GM21528 (cell line): ENCODE data around the gene HDC.

Experiments
- ATAC-seq: cut with Tn5 transposase; IDR thresholded peaks from one replicate; pipeline ENCODE4 v1.9.1; 2021; ENCODE audit warnings: mild to moderate bottlenecking, moderate library complexity; ENCODE audit not compliant: unreplicated experiment, low FRiP score

HDC gene

GRCh38 chr15:50265620-50266019 is at the start of gene HDC:
Gene HDC, minus strand, starts transcription at chr15:50265726. Its CDS starts 103 bp downstream, at chr15:50265623.
- ATAC-seq, result no peak

GRCh38 chr15:50312636-50313035 is 47.1 kb upstream of the HDC start:
- no peak for ATAC-seq

GRCh38 chr15:50307799-50308198 is 42.3 kb upstream of the HDC start:
- no peak for ATAC-seq

GRCh38 chr15:50304836-50305235 is 39.3 kb upstream of the HDC start:
- no peak for ATAC-seq

GRCh38 chr15:50302581-50302980 is 37.1 kb upstream of the HDC start:
- no peak for ATAC-seq

- no peak for ATAC-seq
Measured at GRCh38 chr15:50298340-50298739, 32.8 kb upstream of the HDC start.

GRCh38 chr15:50295966-50296365 is 30.4 kb upstream of the HDC start:
- ATAC-seq, result no peak

- ATAC-seq, result no peak
Measured at GRCh38 chr15:50289749-50290148, 24.2 kb upstream of the HDC start.

GRCh38 chr15:50287324-50288116 is 22.0 kb upstream of the HDC start:
- no peak for ATAC-seq

GRCh38 chr15:50281427-50281826 is 15.9 kb upstream of the HDC start:
- ATAC-seq, result no peak

GRCh38 chr15:50280271-50280670 is 14.7 kb upstream of the HDC start:
- no peak for ATAC-seq

- ATAC-seq, result no peak
Measured at GRCh38 chr15:50278496-50278895, 13.0 kb upstream of the HDC start.

- ATAC-seq, result no peak
Measured at GRCh38 chr15:50277370-50277769, 11.8 kb upstream of the HDC start.

- ATAC-seq, result no peak
Measured at GRCh38 chr15:50275908-50276307, 10.4 kb upstream of the HDC start.

GRCh38 chr15:50275091-50275490 is 9.6 kb upstream of the HDC start:
- no peak for ATAC-seq

- no peak for ATAC-seq
Measured at GRCh38 chr15:50267577-50267976, 2.1 kb upstream of the HDC start.

GRCh38 chr15:50262533-50262932 is 3.0 kb downstream of the HDC start:
- ATAC-seq, result no peak

- ATAC-seq, result no peak
Measured at GRCh38 chr15:50261981-50262380, 3.5 kb downstream of the HDC start.

GRCh38 chr15:50260969-50261496 is 4.5 kb downstream of the HDC start:
- ATAC-seq, result no peak

- ATAC-seq, result no peak
Measured at GRCh38 chr15:50259276-50259675, 6.2 kb downstream of the HDC start.

- no peak for ATAC-seq
Measured at GRCh38 chr15:50257924-50258323, 7.6 kb downstream of the HDC start.

- no peak for ATAC-seq
Measured at GRCh38 chr15:50257332-50257731, 8.2 kb downstream of the HDC start.
